GM21619 (cell line): ENCODE data around the gene THOC1.
"Not testable (repeated sequence)": the region's sequence is repeated elsewhere in the genome, so short reads cannot be mapped to it uniquely, and the experiment has no call there.

Experiments
- ATAC-seq: cut with Tn5 transposase; IDR thresholded peaks from one replicate; pipeline ENCODE4 v1.9.1; 2021; ENCODE audit not compliant: unreplicated experiment

THOC1 gene

GRCh38 chr18:267688-268552 is at the start of gene THOC1:
TSS of gene THOC1 (minus strand) at chr18:268047. CDS start at chr18:268019, 28 bp downstream.
- peak; percentile 89 for ATAC-seq

GRCh38 chr18:317618-318017 is 49.8 kb upstream of the THOC1 start:
- no peak for ATAC-seq

GRCh38 chr18:316393-316792 is 48.5 kb upstream of the THOC1 start:
- ATAC-seq, result no peak

- ATAC-seq, result no peak
Measured at GRCh38 chr18:313931-314330, 46.1 kb upstream of the THOC1 start.

- no peak for ATAC-seq
Measured at GRCh38 chr18:312415-312814, 44.6 kb upstream of the THOC1 start.

- no peak for ATAC-seq
Measured at GRCh38 chr18:310042-310441, 42.2 kb upstream of the THOC1 start.

- not testable (repeated sequence) for ATAC-seq
Measured at GRCh38 chr18:308086-308485, 40.2 kb upstream of the THOC1 start.

- no peak for ATAC-seq
Measured at GRCh38 chr18:306608-307255, 38.9 kb upstream of the THOC1 start.

- ATAC-seq, result no peak
Measured at GRCh38 chr18:305003-305501, 37.2 kb upstream of the THOC1 start.

GRCh38 chr18:303607-304006 is 35.8 kb upstream of the THOC1 start:
- ATAC-seq, result no peak

- no peak for ATAC-seq
Measured at GRCh38 chr18:303011-303410, 35.2 kb upstream of the THOC1 start.

- no peak for ATAC-seq
Measured at GRCh38 chr18:302097-302496, 34.2 kb upstream of the THOC1 start.

GRCh38 chr18:297936-298335 is 30.1 kb upstream of the THOC1 start:
- ATAC-seq, result no peak

- no peak for ATAC-seq
Measured at GRCh38 chr18:295756-296490, 28.1 kb upstream of the THOC1 start.

GRCh38 chr18:294566-294965 is 26.7 kb upstream of the THOC1 start:
- ATAC-seq, result no peak

- no peak for ATAC-seq
Measured at GRCh38 chr18:293536-293935, 25.7 kb upstream of the THOC1 start.

GRCh38 chr18:292271-292670 is 24.4 kb upstream of the THOC1 start:
- no peak for ATAC-seq

GRCh38 chr18:289970-290369 is 22.1 kb upstream of the THOC1 start:
- not testable (repeated sequence) for ATAC-seq

GRCh38 chr18:289026-289425 is 21.2 kb upstream of the THOC1 start:
- ATAC-seq, result no peak

GRCh38 chr18:286515-287310 is 18.9 kb upstream of the THOC1 start:
- no peak for ATAC-seq

- ATAC-seq, result no peak
Measured at GRCh38 chr18:285817-286216, 18.0 kb upstream of the THOC1 start.
